K562 (cell line): ENCODE measurements around the gene DDX39A. TPM values are rescaled to one million over a fixed set of nuclear protein-coding genes. Genes with fewer than 3 reads are reported as not detected.

ENCODE experiments used
- BRD4 ChIP-seq: fragments of 200-600 bp; sonication (generic); IDR thresholded peaks from 2 replicates; pipeline ENCODE4 v1.6.1; 2017; ENCODE audit warnings: inconsistent platforms
- CBX3 ChIP-seq, 2 experiments: IDR thresholded peaks; 1 replicate in 1 of 2; 2 replicates in 1 of 2; pipeline ENCODE4 v1.6.1; 2012; ENCODE audit warnings: inconsistent platforms in 2 of 2, low read length in 2 of 2, borderline replicate concordance in 1 of 2, control low read depth in 1 of 2
- CHD4 ChIP-seq: fragments of 200-600 bp; sonication (generic); IDR thresholded peaks from 3 replicates; pipeline ENCODE4 v1.6.1; 2012; ENCODE audit warnings: low read depth, mild to moderate bottlenecking, mixed read lengths, low read length, inconsistent platforms; ENCODE audit not compliant: insufficient read depth, insufficient replicate concordance, poor library complexity, severe bottlenecking
- CREM ChIP-seq: IDR thresholded peaks from 2 replicates; pipeline ENCODE4 v1.6.1; 2014; ENCODE audit warnings: antibody characterized with exemption, low read depth
- CXXC5 ChIP-seq: fragments of 250-450 bp; sonication (Bioruptor Pico); IDR thresholded peaks from 2 replicates; pipeline ENCODE4 v1.8.0; 2022; ENCODE audit warnings: inconsistent platforms, mild to moderate bottlenecking, moderate library complexity
- GABPB1 ChIP-seq: sonication (generic); formaldehyde crosslinking; IDR thresholded peaks from 2 replicates; pipeline ENCODE4 v1.8.0; 2022; ENCODE audit warnings: mild to moderate bottlenecking, missing genetic modification reagents
- HDAC2 ChIP-seq: fragments of 450-650 bp; IDR thresholded peaks from 2 replicates; pipeline ENCODE4 v1.6.1; 2016; ENCODE audit warnings: mild to moderate bottlenecking
- IRF2 ChIP-seq: sonication (generic); formaldehyde crosslinking; IDR thresholded peaks from 2 replicates; pipeline ENCODE4 v1.8.1; 2022; ENCODE audit warnings: mild to moderate bottlenecking, missing genetic modification reagents
- NBN ChIP-seq: fragments of 450-650 bp; IDR thresholded peaks from 2 replicates; pipeline ENCODE4 v1.6.1; 2016; ENCODE audit warnings: low read depth, mild to moderate bottlenecking
- NR1H2 ChIP-seq: sonication (generic); formaldehyde crosslinking; IDR thresholded peaks from 2 replicates; pipeline ENCODE4 v1.4.0; 2020; ENCODE audit warnings: mild to moderate bottlenecking, missing genetic modification reagents
- PHF8 ChIP-seq: fragments of 200-600 bp; sonication (generic); IDR thresholded peaks from 2 replicates; pipeline ENCODE4 v1.6.1; 2012; ENCODE audit warnings: mixed run types, mild to moderate bottlenecking, inconsistent platforms, low read length, moderate library complexity, borderline replicate concordance
- POLR2G ChIP-seq: fragments of 200-400 bp; formaldehyde crosslinking; IDR thresholded peaks from 2 replicates; pipeline ENCODE4 v1.6.1; 2017; ENCODE audit warnings: low read depth, mild to moderate bottlenecking, antibody characterized with exemption, low read length, moderate library complexity
- RCOR1 ChIP-seq, 2 experiments: IDR thresholded peaks; 2 replicates each; pipeline ENCODE4 v1.6.1; 2012; ENCODE audit warnings: low read depth in 2 of 2, low read length in 2 of 2, borderline replicate concordance in 1 of 2, improper control_type of control experiment in 1 of 2
- SETDB1 ChIP-seq: IDR thresholded peaks from one replicate; pipeline ENCODE4 v1.6.1; 2012; ENCODE audit warnings: low read length, control low read depth, inconsistent platforms
- SP1 ChIP-seq: sonication (generic); formaldehyde crosslinking; IDR thresholded peaks from 2 replicates; pipeline ENCODE4 v1.8.1; 2022; ENCODE audit warnings: mild to moderate bottlenecking, missing genetic modification reagents
- ZBTB7A ChIP-seq: IDR thresholded peaks from 2 replicates; pipeline ENCODE4 v1.6.1; 2011; ENCODE audit warnings: low read depth, mild to moderate bottlenecking, low read length, moderate library complexity, borderline replicate concordance; ENCODE audit not compliant: control insufficient read depth
- ZC3H4 ChIP-seq: sonication (generic); formaldehyde crosslinking; IDR thresholded peaks from 2 replicates; pipeline ENCODE4 v1.9.0; 2021; ENCODE audit warnings: missing genetic modification reagents, borderline replicate concordance
- polyA plus RNA-seq, 8 experiments: library from polyadenylated mRNA; depleted of rRNA in 4 of 8; stranded (reverse) in 5 of 8; unstranded in 3 of 8; fragments of >200 nt; fragmentation: Nextera tagmentation in 2 of 8; fragmentation: Illumina TruSeq in 1 of 8; extraction: Ambion mirVana in 2 of 8; extraction: Trizol in 1 of 8; gene quantifications; 2 replicates each; pipeline versions ENCODE4 v1.2.1 to v1.2.3, GENCODE V29; 2011 to 2014; ENCODE audit warnings: inconsistent platforms in 1 of 8, missing spikeins in 1 of 8
- total RNA-seq, 7 experiments: library from RNA; depleted of rRNA in 6 of 7; stranded (reverse); fragments of >200 nt in 6 of 7; fragmentation: Illumina TruSeq in 2 of 7; extraction: Trizol in 2 of 7; gene quantifications; 2 replicates each; pipeline versions ENCODE4 v1.2.1 to v1.2.3, GENCODE V29; 2011 to 2021; ENCODE audit warnings: low replicate concordance in 1 of 7
- TF ChIP-seq, protein P1 (sequence below): sonication (generic); formaldehyde crosslinking; IDR thresholded peaks from 2 replicates; pipeline ENCODE4 v1.8.0; 2022; ENCODE audit warnings: mild to moderate bottlenecking, missing genetic modification reagents
- TF ChIP-seq, protein P2 (sequence below): fragments of 250-450 bp; sonication (Bioruptor Pico); IDR thresholded peaks from 2 replicates; pipeline ENCODE4 v1.9.0; 2021; ENCODE audit warnings: mild to moderate bottlenecking, inconsistent platforms
- TF ChIP-seq, protein P3 (sequence below): sonication (generic); formaldehyde crosslinking; IDR thresholded peaks from 2 replicates; pipeline ENCODE4 v1.8.0; 2022; ENCODE audit warnings: missing genetic modification reagents, mild to moderate bottlenecking, moderate library complexity, borderline replicate concordance
- TF ChIP-seq, protein P4 (sequence below): fragments of 450-650 bp; IDR thresholded peaks from 2 replicates; pipeline ENCODE4 v1.6.1; 2017; ENCODE audit warnings: antibody characterized with exemption

Gene DDX39A
- total and polyA plus RNA-seq, 9 of the 15 experiments (the other 6 are each of a cell fraction or from before 2014, with no cell fraction given): 90.3 to 250 (median 188) TPM

DNA sequence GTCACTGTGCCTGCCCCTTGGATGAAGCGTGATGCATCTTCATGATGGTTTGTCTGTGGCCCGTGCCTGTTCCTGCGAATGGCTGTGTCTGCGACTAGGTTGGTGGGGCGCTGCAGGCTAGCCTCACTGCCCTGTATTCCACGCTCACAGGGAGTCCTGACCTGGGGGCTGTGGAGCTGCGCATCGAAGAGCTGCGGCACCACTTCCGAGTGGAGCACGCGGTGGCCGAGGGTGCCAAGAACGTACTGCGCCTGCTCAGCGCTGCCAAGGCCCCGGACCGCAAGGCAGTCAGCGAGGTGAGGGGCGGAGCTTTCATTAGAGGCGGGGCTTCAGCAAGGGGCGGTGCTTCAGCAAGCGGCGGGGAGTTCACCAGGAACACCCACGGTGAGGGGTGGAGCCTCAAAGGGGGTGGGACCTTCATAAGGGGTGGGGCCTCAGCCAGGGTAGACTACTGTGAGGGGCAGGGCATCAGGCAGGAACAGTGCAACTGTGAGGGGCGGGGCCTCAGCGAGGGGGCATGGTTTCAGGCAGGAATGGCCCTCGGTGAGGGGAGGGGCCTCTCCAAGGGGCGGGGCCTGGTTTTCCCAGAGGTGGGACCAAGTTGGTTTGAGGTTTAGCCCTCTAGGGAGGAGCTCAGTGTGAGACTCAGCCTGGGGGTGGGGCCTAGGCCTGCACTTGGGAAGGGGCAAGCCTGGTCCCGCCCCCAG is 31.2 kb upstream of the DDX39A start (continued):
- TF ChIP-seq, protein P1, sequence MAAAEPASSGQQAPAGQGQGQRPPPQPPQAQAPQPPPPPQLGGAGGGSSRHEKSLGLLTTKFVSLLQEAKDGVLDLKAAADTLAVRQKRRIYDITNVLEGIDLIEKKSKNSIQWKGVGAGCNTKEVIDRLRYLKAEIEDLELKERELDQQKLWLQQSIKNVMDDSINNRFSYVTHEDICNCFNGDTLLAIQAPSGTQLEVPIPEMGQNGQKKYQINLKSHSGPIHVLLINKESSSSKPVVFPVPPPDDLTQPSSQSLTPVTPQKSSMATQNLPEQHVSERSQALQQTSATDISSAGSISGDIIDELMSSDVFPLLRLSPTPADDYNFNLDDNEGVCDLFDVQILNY (CRISPR knock-in tag): 0 out of 2 replicates have a peak, but pooled peaks have one; percentile 55
- TF ChIP-seq GABPB1 (CRISPR knock-in tag): 0 out of 2 replicates have a peak, but pooled peaks have one; percentile 15
- TF ChIP-seq IRF2: no peak
- no peak for TF ChIP-seq RCOR1 (IDR thresholded peaks at IDR 0.05; ENCODE audit: borderline replicate concordance in 1 of 2, low read depth in 2 of 2, low read length in 2 of 2)
- TF ChIP-seq ZBTB7A: peak; percentile 51; the same call in 1 of the 2 replicates
- peak; percentile 65 for TF ChIP-seq POLR2G
- no peak for TF ChIP-seq BRD4
- peak; percentile 13; the same call in 1 of the 2 replicates for TF ChIP-seq CREM
- peak; percentile 25; the same call in 1 of the 2 replicates for TF ChIP-seq CXXC5
- TF ChIP-seq CBX3 (IDR thresholded peaks at IDR 0.05; ENCODE audit: borderline replicate concordance in 1 of 2, low read length in 2 of 2): peak in 1 of 2 experiments; percentile 91; a peak in 1 of 3 replicates
- TF ChIP-seq, protein P2, sequence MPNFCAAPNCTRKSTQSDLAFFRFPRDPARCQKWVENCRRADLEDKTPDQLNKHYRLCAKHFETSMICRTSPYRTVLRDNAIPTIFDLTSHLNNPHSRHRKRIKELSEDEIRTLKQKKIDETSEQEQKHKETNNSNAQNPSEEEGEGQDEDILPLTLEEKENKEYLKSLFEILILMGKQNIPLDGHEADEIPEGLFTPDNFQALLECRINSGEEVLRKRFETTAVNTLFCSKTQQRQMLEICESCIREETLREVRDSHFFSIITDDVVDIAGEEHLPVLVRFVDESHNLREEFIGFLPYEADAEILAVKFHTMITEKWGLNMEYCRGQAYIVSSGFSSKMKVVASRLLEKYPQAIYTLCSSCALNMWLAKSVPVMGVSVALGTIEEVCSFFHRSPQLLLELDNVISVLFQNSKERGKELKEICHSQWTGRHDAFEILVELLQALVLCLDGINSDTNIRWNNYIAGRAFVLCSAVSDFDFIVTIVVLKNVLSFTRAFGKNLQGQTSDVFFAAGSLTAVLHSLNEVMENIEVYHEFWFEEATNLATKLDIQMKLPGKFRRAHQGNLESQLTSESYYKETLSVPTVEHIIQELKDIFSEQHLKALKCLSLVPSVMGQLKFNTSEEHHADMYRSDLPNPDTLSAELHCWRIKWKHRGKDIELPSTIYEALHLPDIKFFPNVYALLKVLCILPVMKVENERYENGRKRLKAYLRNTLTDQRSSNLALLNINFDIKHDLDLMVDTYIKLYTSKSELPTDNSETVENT (CRISPR knock-in tag): 0 out of 2 replicates have a peak, but pooled peaks have one; percentile 23
- TF ChIP-seq ZC3H4 (CRISPR knock-in tag): no peak
- no peak for TF ChIP-seq NBN
- TF ChIP-seq, protein P3, sequence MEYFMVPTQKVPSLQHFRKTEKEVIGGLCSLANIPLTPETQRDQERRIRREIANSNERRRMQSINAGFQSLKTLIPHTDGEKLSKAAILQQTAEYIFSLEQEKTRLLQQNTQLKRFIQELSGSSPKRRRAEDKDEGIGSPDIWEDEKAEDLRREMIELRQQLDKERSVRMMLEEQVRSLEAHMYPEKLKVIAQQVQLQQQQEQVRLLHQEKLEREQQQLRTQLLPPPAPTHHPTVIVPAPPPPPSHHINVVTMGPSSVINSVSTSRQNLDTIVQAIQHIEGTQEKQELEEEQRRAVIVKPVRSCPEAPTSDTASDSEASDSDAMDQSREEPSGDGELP (CRISPR knock-in tag): peak; percentile 47; the same call in 1 of the 2 replicates
- peak; percentile 45 for TF ChIP-seq SETDB1
- TF ChIP-seq, protein P4, sequence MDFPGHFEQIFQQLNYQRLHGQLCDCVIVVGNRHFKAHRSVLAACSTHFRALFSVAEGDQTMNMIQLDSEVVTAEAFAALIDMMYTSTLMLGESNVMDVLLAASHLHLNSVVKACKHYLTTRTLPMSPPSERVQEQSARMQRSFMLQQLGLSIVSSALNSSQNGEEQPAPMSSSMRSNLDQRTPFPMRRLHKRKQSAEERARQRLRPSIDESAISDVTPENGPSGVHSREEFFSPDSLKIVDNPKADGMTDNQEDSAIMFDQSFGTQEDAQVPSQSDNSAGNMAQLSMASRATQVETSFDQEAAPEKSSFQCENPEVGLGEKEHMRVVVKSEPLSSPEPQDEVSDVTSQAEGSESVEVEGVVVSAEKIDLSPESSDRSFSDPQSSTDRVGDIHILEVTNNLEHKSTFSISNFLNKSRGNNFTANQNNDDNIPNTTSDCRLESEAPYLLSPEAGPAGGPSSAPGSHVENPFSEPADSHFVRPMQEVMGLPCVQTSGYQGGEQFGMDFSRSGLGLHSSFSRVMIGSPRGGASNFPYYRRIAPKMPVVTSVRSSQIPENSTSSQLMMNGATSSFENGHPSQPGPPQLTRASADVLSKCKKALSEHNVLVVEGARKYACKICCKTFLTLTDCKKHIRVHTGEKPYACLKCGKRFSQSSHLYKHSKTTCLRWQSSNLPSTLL: peak; percentile 94
- no peak for TF ChIP-seq NR1H2 (CRISPR knock-in tag)
- TF ChIP-seq HDAC2: 0 out of 2 replicates have a peak, but pooled peaks have one; percentile 43
- peak; percentile 26; the same call in 1 of the 2 replicates for TF ChIP-seq PHF8
- peak; percentile 85 for TF ChIP-seq SP1
- no peak for TF ChIP-seq CHD4
